SK-N-SH treated with all-trans-retinoic acid at 6 μM for 48 hours (cell line): ENCODE results near the gene MRPL38.

ENCODE experiments used
- ARNTL ChIP-seq: fragments of 450-650 bp; formaldehyde crosslinking; IDR thresholded peaks from 2 replicates; pipeline ENCODE4 v1.5.0; 2020; ENCODE audit warnings: low read depth, mild to moderate bottlenecking, moderate library complexity, borderline replicate concordance
- BACH2 ChIP-seq: fragments of 250-450 bp; sonication (Bioruptor Pico); IDR thresholded peaks from 2 replicates; pipeline ENCODE4 v1.9.0; 2021; ENCODE audit warnings: mild to moderate bottlenecking, borderline replicate concordance
- ISL1 ChIP-seq: fragments of 250-450 bp; sonication (Bioruptor Pico); IDR thresholded peaks from 2 replicates; pipeline ENCODE4 v2.1.2; 2022; ENCODE audit warnings: mild to moderate bottlenecking, moderate library complexity
- RARB ChIP-seq: fragments of 250-450 bp; sonication (Bioruptor Pico); IDR thresholded peaks from 2 replicates; pipeline ENCODE4 v1.8.0; 2021; ENCODE audit warnings: mild to moderate bottlenecking, moderate library complexity
- SNAI2 ChIP-seq: fragments of 250-450 bp; sonication (Bioruptor Pico); IDR thresholded peaks from 2 replicates; pipeline ENCODE4 v1.5.0; 2020; ENCODE audit warnings: mild to moderate bottlenecking, moderate library complexity
- ZFP3 ChIP-seq: fragments of 250-450 bp; sonication (Bioruptor Pico); IDR thresholded peaks from 2 replicates; pipeline ENCODE4 v1.5.0; 2020; ENCODE audit warnings: mild to moderate bottlenecking, moderate library complexity
- TF ChIP-seq, protein P1 (sequence below): fragments of 250-450 bp; sonication (Bioruptor Pico); IDR thresholded peaks from 2 replicates; pipeline ENCODE4 v1.8.0; 2020; ENCODE audit warnings: mild to moderate bottlenecking, moderate library complexity, borderline replicate concordance
- TF ChIP-seq, protein P2 (sequence below): fragments of 250-450 bp; sonication (Bioruptor Pico); IDR thresholded peaks from 2 replicates; pipeline ENCODE4 v1.5.0; 2020; ENCODE audit warnings: mild to moderate bottlenecking, moderate library complexity

DNA sequence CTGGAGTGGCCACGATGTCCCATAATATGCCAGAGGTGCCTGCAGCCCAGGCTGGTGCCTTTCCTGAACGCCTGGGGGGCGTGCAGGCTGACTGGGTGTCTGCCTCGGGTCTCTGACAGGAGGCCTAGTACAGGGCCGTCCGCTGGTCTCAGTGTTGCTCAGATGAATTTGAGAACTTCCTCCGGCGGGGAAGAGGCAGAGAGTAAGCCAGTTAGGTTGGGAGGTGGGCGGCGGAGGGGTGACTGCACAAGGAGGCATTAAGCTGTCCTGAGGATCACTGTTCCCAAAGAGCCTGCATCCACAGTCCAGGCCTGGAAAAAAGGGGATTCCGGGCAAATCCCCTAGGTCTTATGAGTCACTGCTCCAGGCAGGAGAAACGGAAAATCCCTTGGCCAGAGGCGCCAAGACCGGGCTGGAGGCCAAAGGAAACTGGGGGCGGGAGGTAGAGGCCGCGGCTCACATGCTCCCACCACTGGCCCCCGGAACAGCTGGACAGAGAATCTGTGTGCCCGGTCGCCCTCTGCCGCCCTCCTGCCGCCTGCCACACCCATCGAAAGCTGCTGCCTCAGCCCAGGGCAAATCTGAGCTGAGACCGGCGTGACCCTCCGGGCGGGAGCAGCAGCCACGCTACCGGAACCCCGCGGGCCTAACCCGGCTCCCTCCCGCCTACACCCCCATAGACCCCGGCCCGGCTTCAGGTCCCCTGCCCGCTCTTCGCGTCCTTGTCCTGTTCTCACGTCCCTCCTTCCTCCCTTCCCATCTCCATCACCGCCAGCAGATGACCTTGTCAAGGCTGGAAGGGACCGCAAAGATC, 27.5 kb downstream of the MRPL38 start:
- TF ChIP-seq ZFP3 (CRISPR knock-in tag) (no peak), RARB (CRISPR knock-in tag) (peak; percentile 56; the same call in 1 of the 2 replicates), ARNTL (CRISPR knock-in tag) (no peak), SNAI2 (CRISPR knock-in tag) (no peak), ISL1 (no peak), BACH2 (CRISPR knock-in tag) (no peak)
- TF ChIP-seq, protein P1, sequence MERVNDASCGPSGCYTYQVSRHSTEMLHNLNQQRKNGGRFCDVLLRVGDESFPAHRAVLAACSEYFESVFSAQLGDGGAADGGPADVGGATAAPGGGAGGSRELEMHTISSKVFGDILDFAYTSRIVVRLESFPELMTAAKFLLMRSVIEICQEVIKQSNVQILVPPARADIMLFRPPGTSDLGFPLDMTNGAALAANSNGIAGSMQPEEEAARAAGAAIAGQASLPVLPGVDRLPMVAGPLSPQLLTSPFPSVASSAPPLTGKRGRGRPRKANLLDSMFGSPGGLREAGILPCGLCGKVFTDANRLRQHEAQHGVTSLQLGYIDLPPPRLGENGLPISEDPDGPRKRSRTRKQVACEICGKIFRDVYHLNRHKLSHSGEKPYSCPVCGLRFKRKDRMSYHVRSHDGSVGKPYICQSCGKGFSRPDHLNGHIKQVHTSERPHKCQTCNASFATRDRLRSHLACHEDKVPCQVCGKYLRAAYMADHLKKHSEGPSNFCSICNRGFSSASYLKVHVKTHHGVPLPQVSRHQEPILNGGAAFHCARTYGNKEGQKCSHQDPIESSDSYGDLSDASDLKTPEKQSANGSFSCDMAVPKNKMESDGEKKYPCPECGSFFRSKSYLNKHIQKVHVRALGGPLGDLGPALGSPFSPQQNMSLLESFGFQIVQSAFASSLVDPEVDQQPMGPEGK (CRISPR knock-in tag), result peak; percentile 57; the same call in 1 of the 2 replicates
- TF ChIP-seq, protein P2, sequence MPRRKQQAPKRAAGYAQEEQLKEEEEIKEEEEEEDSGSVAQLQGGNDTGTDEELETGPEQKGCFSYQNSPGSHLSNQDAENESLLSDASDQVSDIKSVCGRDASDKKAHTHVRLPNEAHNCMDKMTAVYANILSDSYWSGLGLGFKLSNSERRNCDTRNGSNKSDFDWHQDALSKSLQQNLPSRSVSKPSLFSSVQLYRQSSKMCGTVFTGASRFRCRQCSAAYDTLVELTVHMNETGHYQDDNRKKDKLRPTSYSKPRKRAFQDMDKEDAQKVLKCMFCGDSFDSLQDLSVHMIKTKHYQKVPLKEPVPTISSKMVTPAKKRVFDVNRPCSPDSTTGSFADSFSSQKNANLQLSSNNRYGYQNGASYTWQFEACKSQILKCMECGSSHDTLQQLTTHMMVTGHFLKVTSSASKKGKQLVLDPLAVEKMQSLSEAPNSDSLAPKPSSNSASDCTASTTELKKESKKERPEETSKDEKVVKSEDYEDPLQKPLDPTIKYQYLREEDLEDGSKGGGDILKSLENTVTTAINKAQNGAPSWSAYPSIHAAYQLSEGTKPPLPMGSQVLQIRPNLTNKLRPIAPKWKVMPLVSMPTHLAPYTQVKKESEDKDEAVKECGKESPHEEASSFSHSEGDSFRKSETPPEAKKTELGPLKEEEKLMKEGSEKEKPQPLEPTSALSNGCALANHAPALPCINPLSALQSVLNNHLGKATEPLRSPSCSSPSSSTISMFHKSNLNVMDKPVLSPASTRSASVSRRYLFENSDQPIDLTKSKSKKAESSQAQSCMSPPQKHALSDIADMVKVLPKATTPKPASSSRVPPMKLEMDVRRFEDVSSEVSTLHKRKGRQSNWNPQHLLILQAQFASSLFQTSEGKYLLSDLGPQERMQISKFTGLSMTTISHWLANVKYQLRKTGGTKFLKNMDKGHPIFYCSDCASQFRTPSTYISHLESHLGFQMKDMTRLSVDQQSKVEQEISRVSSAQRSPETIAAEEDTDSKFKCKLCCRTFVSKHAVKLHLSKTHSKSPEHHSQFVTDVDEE (CRISPR knock-in tag), result no peak
